GM10248 (cell line): ENCODE data around the gene WIPI1.
"Not testable (repeated sequence)": the region's sequence is repeated elsewhere in the genome, so short reads cannot be mapped to it uniquely, and the experiment has no call there.

Source experiments
- CTCF ChIA-PET: fragments of 300-600 bp; sonication (Branson Sonifier 250); formaldehyde crosslinking; extraction: SDS; loops from one replicate; lab custom pipeline; 2021; ENCODE audit warnings: antibody characterized with exemption; lab: Yijun Ruan, JAX
- POLR2A ChIA-PET: fragments of 350-650 bp; sonication (Branson Sonifier 250); formaldehyde crosslinking; extraction: SDS; loops from one replicate; lab custom pipeline; 2020; ENCODE audit warnings: antibody characterized with exemption; lab: Yijun Ruan, JAX
- DNase-seq: peaks from one replicate; pipeline ENCODE4 v3.0.0; 2012; ENCODE audit errors: extremely low spot score
- CTCF ChIP-seq: IDR thresholded peaks from 2 replicates; pipeline ENCODE4 v1.5.1; 2012; ENCODE audit warnings: mild to moderate bottlenecking, low read depth; ENCODE audit errors: extremely low read depth, missing control alignments, control extremely low read depth

Gene WIPI1

GRCh38 chr17:68418876-68419275 lies 38.4 kb downstream of the WIPI1 start:
- DNase-seq: no peak
- TF ChIP-seq CTCF: no peak
- ChIA-PET POLR2A (no interaction called here), CTCF (interaction anchor here (2.8 to 4.2 kb wide), 2 partner anchors 18 to 20 kb away, joined by 12 to 23 read pairs; no protein-coding TSS in a partner anchor)

- POLR2A ChIA-PET: no interaction called here
- DNase-seq: no peak
- CTCF ChIA-PET: interaction anchor here (1.1 to 5.2 kb wide), 3 partner anchors 8 to 19 kb away, joined by 3 to 32 read pairs (median 23); no protein-coding TSS in a partner anchor
- TF ChIP-seq CTCF: no peak
These were observed 40.0 kb downstream of the WIPI1 start for GRCh38 chr17:68417317-68417716.

- CTCF ChIA-PET: interaction anchor here (1.4 to 5.2 kb wide), 2 partner anchors 16 to 253 kb away, joined by 3 to 32 read pairs; no protein-coding TSS in a partner anchor
- POLR2A ChIA-PET, DNase-seq: not testable (repeated sequence)
These were observed 42.4 kb downstream of the WIPI1 start for GRCh38 chr17:68414901-68415300.

- DNase-seq, POLR2A ChIA-PET: not testable (repeated sequence)
- CTCF ChIA-PET: interaction anchor here (1.4 to 5.2 kb wide), 2 partner anchors 15 to 252 kb away, joined by 3 to 32 read pairs; no protein-coding TSS in a partner anchor
These were observed 43.4 kb downstream of the WIPI1 start for GRCh38 chr17:68413597-68414560.

GRCh38 chr17:68407656-68408055 lies 49.6 kb downstream of the WIPI1 start:
- POLR2A ChIA-PET, DNase-seq: not testable (repeated sequence)
- CTCF ChIA-PET: interaction anchor here (1.0 to 1.8 kb wide), 2 partner anchors 9 to 12 kb away, joined by 3 to 10 read pairs; no protein-coding TSS in a partner anchor

GRCh38 chr17:68403837-68404236 lies 53.5 kb downstream of the WIPI1 start:
- POLR2A ChIA-PET, DNase-seq, CTCF ChIA-PET: not testable (repeated sequence)

GRCh38 chr17:68403122-68403521 lies 54.2 kb downstream of the WIPI1 start:
- TF ChIP-seq CTCF: no peak
- ChIA-PET CTCF (interaction anchor here (1.0 kb wide), 1 partner anchor 13 kb away, joined by 4 read pairs; no protein-coding TSS in a partner anchor), POLR2A (no interaction called here)
- no peak for DNase-seq

- ChIA-PET POLR2A (no interaction called here), CTCF (interaction anchor here (1.0 kb wide), 1 partner anchor 109 kb away, joined by 3 read pairs; no protein-coding TSS in a partner anchor)
- no peak for TF ChIP-seq CTCF
- no peak for DNase-seq
These were observed 56.0 kb downstream of the WIPI1 start for GRCh38 chr17:68401288-68401687.
